Trophoblast cell (in vitro differentiated cells and primary cell): ENCODE results near the gene GTPBP10.

Experiments
- DNase-seq, 2 donors: peaks; one replicate each; pipeline ENCODE4 v3.0.0-alpha.2; 2016
- H2AFZ ChIP-seq: 2 replicates; pipeline ENCODE4 v1.6.1; 2013; ENCODE audit warnings: low read length, moderate library complexity, mild to moderate bottlenecking; ENCODE audit not compliant: insufficient read depth, poor library complexity
- H2AK5ac ChIP-seq: 2 replicates; pipeline ENCODE4 v1.6.1; 2013; ENCODE audit warnings: mild to moderate bottlenecking, low read length
- H2BK120ac ChIP-seq: 2 replicates; pipeline ENCODE4 v1.6.1; 2013; ENCODE audit warnings: low read length, mild to moderate bottlenecking, moderate library complexity; ENCODE audit not compliant: insufficient read depth, poor library complexity
- H2BK12ac ChIP-seq: 2 replicates; pipeline ENCODE4 v1.6.1; 2013; ENCODE audit warnings: mild to moderate bottlenecking, low read length, moderate library complexity
- H2BK5ac ChIP-seq: 2 replicates; pipeline ENCODE4 v1.6.1; 2013; ENCODE audit warnings: low read length, low read depth, moderate library complexity, mild to moderate bottlenecking; ENCODE audit not compliant: poor library complexity
- H3K14ac ChIP-seq: 2 replicates; pipeline ENCODE4 v1.6.1; 2013; ENCODE audit warnings: mild to moderate bottlenecking, low read length
- H3K18ac ChIP-seq: 2 replicates; pipeline ENCODE4 v1.6.1; 2013; ENCODE audit warnings: mild to moderate bottlenecking, low read length
- H3K23ac ChIP-seq: 2 replicates; pipeline ENCODE4 v1.6.1; 2013; ENCODE audit warnings: low read length
- H3K27ac ChIP-seq: 2 replicates; pipeline ENCODE4 v1.5.1; 2013; ENCODE audit warnings: low read depth, mild to moderate bottlenecking, inconsistent platforms, low read length, moderate library complexity
- H3K27me3 ChIP-seq: 2 replicates; pipeline ENCODE4 v1.6.1; 2013; ENCODE audit warnings: inconsistent platforms, mild to moderate bottlenecking, low read length, moderate library complexity; ENCODE audit not compliant: insufficient read depth
- H3K36me3 ChIP-seq, 2 experiments: 1 replicate in 1 of 2; 2 replicates in 1 of 2; pipeline ENCODE4 v1.6.1; 2013; ENCODE audit warnings: low read length in 2 of 2, mild to moderate bottlenecking in 2 of 2, moderate library complexity in 1 of 2; ENCODE audit not compliant: insufficient read depth in 2 of 2, control insufficient read depth in 1 of 2
- H3K4ac ChIP-seq: 2 replicates; pipeline ENCODE4 v1.6.1; 2013; ENCODE audit warnings: low read depth, mild to moderate bottlenecking, low read length, moderate library complexity
- H3K4me1 ChIP-seq, 2 experiments: 1 replicate in 1 of 2; 2 replicates in 1 of 2; pipeline ENCODE4 v1.6.1; 2013; ENCODE audit warnings: low read length in 2 of 2, mild to moderate bottlenecking in 2 of 2, moderate library complexity in 1 of 2; ENCODE audit not compliant: insufficient read depth in 2 of 2, control insufficient read depth in 1 of 2
- H3K4me2 ChIP-seq: 2 replicates; pipeline ENCODE4 v1.6.1; 2013; ENCODE audit warnings: inconsistent platforms, mild to moderate bottlenecking, low read length, moderate library complexity
- H3K4me3 ChIP-seq: 2 replicates; pipeline ENCODE4 v1.5.1; 2013; ENCODE audit warnings: mild to moderate bottlenecking, low read depth, low read length, inconsistent platforms
- H3K79me1 ChIP-seq: one replicate; pipeline ENCODE4 v1.6.1; 2013; ENCODE audit warnings: low read length
- H3K79me2 ChIP-seq: 2 replicates; pipeline ENCODE4 v1.6.1; 2013; ENCODE audit warnings: low read length, mild to moderate bottlenecking; ENCODE audit not compliant: control insufficient read depth, insufficient read depth, poor library complexity
- H3K9ac ChIP-seq: 2 replicates; pipeline ENCODE4 v1.6.1; 2013; ENCODE audit warnings: mild to moderate bottlenecking, low read length
- H3K9me3 ChIP-seq: 2 replicates; pipeline ENCODE4 v1.6.1; 2013; ENCODE audit warnings: low read depth, mild to moderate bottlenecking, control low read depth, inconsistent platforms, low read length; ENCODE audit not compliant: insufficient read depth
- H4K12ac ChIP-seq: 2 replicates; pipeline ENCODE4 v1.6.1; 2013; ENCODE audit warnings: low read depth, mild to moderate bottlenecking, low read length, moderate library complexity
- H4K8ac ChIP-seq: 2 replicates; pipeline ENCODE4 v1.6.1; 2013; ENCODE audit warnings: low read depth, mild to moderate bottlenecking, low read length, moderate library complexity
- H4K91ac ChIP-seq: one replicate; pipeline ENCODE4 v1.6.1; 2013; ENCODE audit warnings: low read depth, mild to moderate bottlenecking, low read length, moderate library complexity
- WGBS: extraction: QIAGEN DNeasy Blood & Tissue Kit; methylation state at CpG from one replicate; pipeline ENCODE4 v1.1.7; 2013; ENCODE audit warnings: missing lambda C conversion rate; ENCODE audit not compliant: insufficient read length, insufficient coverage; ENCODE audit errors: extremely low coverage; 5-methylcytosine and 5-hydroxymethylcytosine counted together

The GTPBP10 gene

DNA sequence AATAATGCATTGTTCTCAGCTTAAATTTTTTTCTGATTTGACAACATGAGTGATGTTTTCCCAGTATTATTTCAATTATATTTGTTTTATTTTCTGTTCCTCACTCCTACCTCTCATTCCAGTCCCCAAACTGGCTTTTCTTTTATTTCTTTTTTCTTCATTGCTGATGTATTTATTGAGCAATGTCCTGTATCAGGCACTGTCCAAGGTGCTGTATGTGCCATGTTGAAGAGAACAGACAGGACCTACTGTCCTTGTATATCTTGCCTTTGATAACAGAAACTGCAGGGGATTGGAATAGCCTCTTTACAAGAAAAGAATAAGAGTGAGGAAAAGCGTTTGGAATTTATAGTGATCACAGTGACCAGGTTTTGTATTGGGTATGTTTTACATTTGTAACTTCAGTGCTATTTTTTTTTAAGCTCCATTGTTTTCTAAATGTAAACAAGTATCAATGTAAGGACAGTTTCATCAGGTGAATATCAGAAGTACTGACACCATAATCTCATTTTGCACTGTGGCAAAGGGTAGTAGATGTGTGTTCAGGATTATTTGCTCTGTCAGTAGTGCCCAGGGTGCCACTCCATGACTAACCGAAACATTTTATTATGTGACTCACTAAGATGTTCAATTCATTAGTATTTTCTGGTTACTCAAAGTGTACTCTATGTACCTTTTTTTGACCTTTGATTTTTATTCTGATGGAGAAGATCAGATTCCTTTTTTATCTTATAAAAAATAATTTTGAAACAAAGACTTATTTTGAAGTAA, 41.1 kb downstream of the GTPBP10 start:
- no peak overlapping the region for H3K4ac ChIP-seq
- H2BK5ac ChIP-seq, result no peak overlapping the region
- H4K91ac ChIP-seq, result no peak overlapping the region
- DNase-seq, result no peak
- H3K4me3 ChIP-seq, result no peak overlapping the region
- H2BK120ac ChIP-seq, result no peak overlapping the region
- H3K36me3 ChIP-seq, result peaks cover 2 to 3% of the 10 kb centered on the region in 2 experiments
- no peak overlapping the region for H2AFZ ChIP-seq
- no peak overlapping the region for H3K9ac ChIP-seq
- H3K9me3 ChIP-seq, result no peaks in the 10 kb centered on the region
- no peak overlapping the region for H2BK12ac ChIP-seq
- H3K79me2 ChIP-seq, result no peaks in the 10 kb centered on the region
- H3K18ac ChIP-seq, result no peak overlapping the region
- no peak overlapping the region for H3K4me2 ChIP-seq
- no peak overlapping the region for H4K8ac ChIP-seq
- H2AK5ac ChIP-seq, result no peak overlapping the region
- H3K27me3 ChIP-seq, result no peaks in the 10 kb centered on the region
- no peaks in the 10 kb centered on the region for H3K4me1 ChIP-seq
- H4K12ac ChIP-seq, result no peak overlapping the region
- no peak overlapping the region for H3K27ac ChIP-seq
- H3K79me1 ChIP-seq, result no peaks in the 10 kb centered on the region
- no peak overlapping the region for H3K14ac ChIP-seq
- WGBS, result no CpG with 5 or more reads among the region's 2 CpGs
- no peak overlapping the region for H3K23ac ChIP-seq

DNA sequence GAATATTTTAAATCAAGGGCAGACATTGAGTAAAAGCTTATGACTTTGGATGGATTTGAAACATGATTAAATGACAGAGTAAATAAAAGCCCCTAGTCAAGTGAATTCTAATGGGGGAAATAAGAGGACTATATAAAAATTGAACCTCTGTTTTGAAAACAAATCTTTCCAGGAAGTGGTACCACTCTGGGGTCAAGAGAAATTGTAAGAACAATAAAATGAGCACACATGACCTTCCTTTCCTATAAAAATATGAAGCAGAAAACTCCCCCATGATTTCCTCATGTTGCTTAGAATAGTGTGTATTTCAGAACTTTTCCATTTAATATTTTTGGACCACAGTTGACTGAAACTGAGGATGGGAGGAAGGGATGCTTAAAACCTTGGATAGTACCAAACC, 44.4 kb downstream of the GTPBP10 start:
- no peak overlapping the region for H3K9ac ChIP-seq
- no peak overlapping the region for H2BK12ac ChIP-seq
- H3K9me3 ChIP-seq, result no peaks in the 10 kb centered on the region
- H2AFZ ChIP-seq, result no peak overlapping the region
- no peak overlapping the region for H2BK120ac ChIP-seq
- H3K4me2 ChIP-seq, result no peak overlapping the region
- no peak overlapping the region for H2BK5ac ChIP-seq
- H2AK5ac ChIP-seq, result no peak overlapping the region
- H3K79me2 ChIP-seq, result no peaks in the 10 kb centered on the region
- no peak overlapping the region for H3K4ac ChIP-seq
- H3K27me3 ChIP-seq, result no peaks in the 10 kb centered on the region
- no peak overlapping the region for H4K91ac ChIP-seq
- no peak overlapping the region for H3K14ac ChIP-seq
- H3K4me1 ChIP-seq, result no peaks in the 10 kb centered on the region
- no peak overlapping the region for H4K12ac ChIP-seq
- no peak overlapping the region for H3K23ac ChIP-seq
- no peaks in the 10 kb centered on the region for H3K79me1 ChIP-seq
- H3K27ac ChIP-seq, result no peak overlapping the region
- H3K36me3 ChIP-seq, result peaks cover 0 to 2% of the 10 kb centered on the region in 2 experiments
- H3K4me3 ChIP-seq, result no peak overlapping the region
- DNase-seq, result no peak
- H4K8ac ChIP-seq, result no peak overlapping the region
- no peak overlapping the region for H3K18ac ChIP-seq

DNA sequence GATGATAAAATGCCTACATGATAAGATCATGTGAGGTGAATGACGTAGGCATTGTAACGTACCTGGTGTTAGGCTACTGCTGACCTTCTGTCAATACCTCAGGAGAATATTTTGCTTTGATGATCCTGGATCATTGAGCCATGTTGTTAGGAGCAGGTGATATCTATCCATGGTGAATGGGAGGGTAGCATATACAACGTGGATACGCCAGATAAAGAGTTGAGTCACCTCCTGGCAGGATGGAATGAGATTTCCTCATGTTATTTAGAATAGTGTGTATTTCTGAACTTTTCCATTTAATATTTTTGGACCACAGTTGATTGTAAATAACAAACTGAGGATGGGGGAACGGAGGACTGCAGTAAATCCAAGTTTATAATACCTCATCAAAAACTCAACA, 45.0 kb downstream of the GTPBP10 start:
- H3K79me2 ChIP-seq, result no peaks in the 10 kb centered on the region
- peaks cover 0 to under 1% of the 10 kb centered on the region in 2 experiments for H3K36me3 ChIP-seq
- H2BK12ac ChIP-seq, result no peak overlapping the region
- H2BK120ac ChIP-seq, result no peak overlapping the region
- no peak overlapping the region for H3K4ac ChIP-seq
- H3K27ac ChIP-seq, result no peak overlapping the region
- WGBS, result no CpG with 5 or more reads among the region's 5 CpGs
- H3K4me1 ChIP-seq, result no peaks in the 10 kb centered on the region
- H4K12ac ChIP-seq, result no peak overlapping the region
- no peaks in the 10 kb centered on the region for H3K79me1 ChIP-seq
- H2AK5ac ChIP-seq, result no peak overlapping the region
- H3K18ac ChIP-seq, result no peak overlapping the region
- no peak overlapping the region for H2AFZ ChIP-seq
- peak; percentile 1 to 42 for DNase-seq
- H3K14ac ChIP-seq, result no peak overlapping the region
- no peak overlapping the region for H3K4me2 ChIP-seq
- H3K23ac ChIP-seq, result no peak overlapping the region
- no peaks in the 10 kb centered on the region for H3K9me3 ChIP-seq
- no peak overlapping the region for H3K9ac ChIP-seq
- no peak overlapping the region for H3K4me3 ChIP-seq
- H3K27me3 ChIP-seq, result no peaks in the 10 kb centered on the region
- no peak overlapping the region for H2BK5ac ChIP-seq
- H4K8ac ChIP-seq, result no peak overlapping the region
- no peak overlapping the region for H4K91ac ChIP-seq

DNA sequence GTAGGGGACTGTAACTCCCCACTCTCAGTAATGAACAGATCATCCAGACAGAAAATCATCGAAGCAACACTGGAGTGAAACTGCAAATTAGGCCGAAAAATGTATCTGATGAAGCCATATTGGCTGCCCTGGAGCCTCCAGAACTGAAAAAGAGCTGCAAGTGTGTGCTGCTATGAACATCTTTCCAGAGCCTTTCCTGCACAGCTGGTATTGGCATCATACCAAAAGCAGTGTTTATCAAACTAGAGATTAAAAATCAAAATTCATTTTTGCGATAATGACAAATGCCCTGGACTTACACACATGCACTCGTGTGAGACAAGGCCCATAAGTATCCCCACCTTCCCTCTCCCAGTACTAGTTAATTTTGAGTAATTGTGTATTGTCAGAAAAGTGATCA, 49.9 kb downstream of the GTPBP10 start:
- H2AFZ ChIP-seq, result no peak overlapping the region
- no peak overlapping the region for H2BK5ac ChIP-seq
- H3K36me3 ChIP-seq, result no peaks in the 10 kb centered on the region
- no peak overlapping the region for H3K18ac ChIP-seq
- H3K27ac ChIP-seq, result no peak overlapping the region
- H3K4ac ChIP-seq, result no peak overlapping the region
- H3K4me3 ChIP-seq, result no peak overlapping the region
- H3K14ac ChIP-seq, result no peak overlapping the region
- H3K9ac ChIP-seq, result no peak overlapping the region
- no CpG with 5 or more reads among the region's 4 CpGs for WGBS
- H2BK120ac ChIP-seq, result no peak overlapping the region
- H3K79me2 ChIP-seq, result no peaks in the 10 kb centered on the region
- no peak overlapping the region for H3K4me2 ChIP-seq
- H3K23ac ChIP-seq, result no peak overlapping the region
- no peak overlapping the region for H2AK5ac ChIP-seq
- H4K8ac ChIP-seq, result no peak overlapping the region
- H3K79me1 ChIP-seq, result no peaks in the 10 kb centered on the region
- H4K12ac ChIP-seq, result no peak overlapping the region
- no peaks in the 10 kb centered on the region for H3K9me3 ChIP-seq
- no peak overlapping the region for H4K91ac ChIP-seq
- no peak for DNase-seq
- H2BK12ac ChIP-seq, result no peak overlapping the region
- no peaks in the 10 kb centered on the region for H3K27me3 ChIP-seq
- no peaks in the 10 kb centered on the region for H3K4me1 ChIP-seq
